GM23248 (cell line): Measurements from ENCODE around the gene THSD4. TPM values are rescaled to one million over a fixed set of nuclear protein-coding genes. Genes with fewer than 3 reads are reported as not detected.

Source experiments
- DNase-seq: peaks from one replicate; pipeline ENCODE4 v3.0.0-alpha.2; 2015
- H2AFZ ChIP-seq: fragments of 200-600 bp; sonication (generic); 2 replicates; pipeline ENCODE4 v1.6.1; 2016; ENCODE audit warnings: antibody characterized with exemption
- H3F3A ChIP-seq: fragments of 200-600 bp; sonication (generic); 2 replicates; pipeline ENCODE4 v1.6.1; 2016; ENCODE audit warnings: mild to moderate bottlenecking, antibody characterized with exemption, mixed run types; ENCODE audit not compliant: insufficient read depth
- H3K27ac ChIP-seq: fragments of 200-600 bp; sonication (generic); 2 replicates; pipeline ENCODE4 v1.5.1; 2016; ENCODE audit warnings: mild to moderate bottlenecking
- H3K27me3 ChIP-seq: fragments of 200-600 bp; sonication (generic); replicated peaks from 2 replicates; pipeline ENCODE4 v1.6.1; 2016; ENCODE audit warnings: mild to moderate bottlenecking; ENCODE audit not compliant: insufficient read depth
- H3K36me3 ChIP-seq: fragments of 200-600 bp; sonication (generic); 2 replicates; pipeline ENCODE4 v1.6.1; 2016; ENCODE audit warnings: low read depth, mild to moderate bottlenecking
- H3K4me1 ChIP-seq: fragments of 200-600 bp; sonication (generic); 2 replicates; pipeline ENCODE4 v1.6.1; 2016; ENCODE audit warnings: mild to moderate bottlenecking; ENCODE audit not compliant: insufficient read depth
- H3K4me2 ChIP-seq: fragments of 200-600 bp; sonication (generic); one replicate; pipeline ENCODE4 v1.6.1; 2016; ENCODE audit warnings: mild to moderate bottlenecking; ENCODE audit not compliant: unreplicated experiment
- H3K4me3 ChIP-seq: fragments of 200-600 bp; sonication (generic); 2 replicates; pipeline ENCODE4 v1.5.1; 2016; ENCODE audit warnings: mild to moderate bottlenecking
- H3K79me2 ChIP-seq: fragments of 200-600 bp; sonication (generic); 2 replicates; pipeline ENCODE4 v1.6.1; 2016; ENCODE audit warnings: mild to moderate bottlenecking; ENCODE audit not compliant: insufficient read depth
- H3K9ac ChIP-seq: fragments of 200-600 bp; sonication (generic); 2 replicates; pipeline ENCODE4 v1.6.1; 2016; ENCODE audit warnings: mild to moderate bottlenecking
- H3K9me2 ChIP-seq: fragments of 200-600 bp; sonication (generic); 2 replicates; pipeline ENCODE4 v1.6.1; 2016; ENCODE audit warnings: mixed run types, mild to moderate bottlenecking, moderate library complexity; ENCODE audit not compliant: insufficient read depth
- H3K9me3 ChIP-seq: fragments of 200-600 bp; sonication (generic); one replicate; pipeline ENCODE4 v1.6.1; 2017; ENCODE audit warnings: low read depth
- H4K20me1 ChIP-seq: fragments of 200-600 bp; sonication (generic); 2 replicates; pipeline ENCODE4 v1.6.0; 2016; ENCODE audit not compliant: insufficient read depth
- EZH2 ChIP-seq: fragments of 200-600 bp; sonication (generic); IDR thresholded peaks from 2 replicates; pipeline ENCODE4 v1.6.1; 2018; ENCODE audit warnings: antibody characterized with exemption, mild to moderate bottlenecking; ENCODE audit not compliant: insufficient read depth, poor library complexity, severe bottlenecking
- EZH2phosphoT487 ChIP-seq: fragments of 200-600 bp; sonication (generic); IDR thresholded peaks from 2 replicates; pipeline ENCODE4 v1.6.1; 2018; ENCODE audit warnings: antibody characterized with exemption, moderate library complexity, mild to moderate bottlenecking, low read depth; ENCODE audit not compliant: insufficient read depth
- WGBS, 2 experiments: methylation state at CpG; one replicate each; pipeline ENCODE4 v1.1.6; 2015 to 2017; ENCODE audit warnings: low lambda C conversion rate in 2 of 2, low coverage in 1 of 2; ENCODE audit errors: missing lambda C conversion rate in 2 of 2; 5-methylcytosine and 5-hydroxymethylcytosine counted together
- in situ Hi-C: fragments of 300-500 bp; cut with MboI; formaldehyde crosslinking; loops from 2 replicates; pipeline ENCODE4 v1.15.0; 2020
- polyA plus RNA-seq: library from polyadenylated mRNA; unstranded; fragments of >200 nt; fragmentation: Nextera tagmentation; extraction: Ambion mirVana; gene quantifications from 2 replicates; pipeline ENCODE4 v1.2.1, GENCODE V29; 2016
- total RNA-seq: library from RNA; depleted of rRNA; stranded (reverse); fragments of >200 nt; shearing (Covaris generic); gene quantifications from 2 replicates; pipeline ENCODE4 v1.2.3, GENCODE V29; 2014

Gene THSD4
- total and polyA plus RNA-seq, 2 experiments from 2014 or later, result 14.2 to 58.9 TPM

DNA sequence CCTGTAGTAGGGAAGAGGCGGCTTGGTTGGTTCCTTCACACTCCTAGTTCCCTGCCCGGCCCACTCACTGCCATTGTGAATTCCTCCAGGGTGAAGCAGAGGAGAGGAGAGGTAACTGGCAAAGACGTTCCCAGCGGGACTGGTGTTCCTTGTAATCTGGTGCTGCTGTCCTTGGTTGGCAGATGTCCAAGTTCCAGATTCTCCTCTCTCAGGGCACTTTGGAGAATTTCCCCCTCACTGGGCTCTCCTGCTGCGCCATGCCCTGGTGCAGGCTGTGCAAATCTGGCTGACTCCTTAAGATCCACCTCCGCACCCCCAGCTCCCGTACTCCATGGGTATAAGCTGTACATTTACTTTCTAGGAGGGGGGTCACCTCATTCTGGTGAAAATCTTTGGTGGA lies 37.3 kb downstream of the THSD4 start:
- DNase-seq, result no peak
- H3K9ac ChIP-seq, result no peak overlapping the region
- no peaks in the 10 kb centered on the region for H4K20me1 ChIP-seq
- H3K27me3 ChIP-seq, result no peaks in the 10 kb centered on the region
- H3K9me3 ChIP-seq, result no peaks in the 10 kb centered on the region
- H3K4me3 ChIP-seq, result no peak overlapping the region
- in situ Hi-C loops, result no loop called here
- H2AFZ ChIP-seq, result no peak overlapping the region
- H3K9me2 ChIP-seq, result no peaks in the 10 kb centered on the region
- no peak overlapping the region for H3K4me2 ChIP-seq
- H3K4me1 ChIP-seq, result peaks cover 39% of the 10 kb centered on the region
- H3K36me3 ChIP-seq, result peaks cover 3% of the 10 kb centered on the region; the same call in 1 of the 2 replicates
- H3F3A ChIP-seq, result peaks cover 19% of the 10 kb centered on the region
- no peak overlapping the region for H3K27ac ChIP-seq
- WGBS, 2 experiments, result 97 to 98% methylated on average over 7 of the region's 7 CpGs
- no peak for TF ChIP-seq EZH2
- TF ChIP-seq EZH2phosphoT487, result no peak
- peaks cover 17% of the 10 kb centered on the region; the same call in 1 of the 2 replicates for H3K79me2 ChIP-seq

- no peak overlapping the region for H3K27ac ChIP-seq
- no peaks in the 10 kb centered on the region for H3K9me3 ChIP-seq
- DNase-seq, result peak; percentile 48
- peak overlapping the region; percentile 4 for H3K4me2 ChIP-seq
- in situ Hi-C loops, result no loop called here
- no peak overlapping the region for H3K4me3 ChIP-seq
- peaks cover 10% of the 10 kb centered on the region; the same call in 1 of the 2 replicates for H3K79me2 ChIP-seq
- TF ChIP-seq EZH2 (no peak), EZH2phosphoT487 (no peak)
- peaks cover 39% of the 10 kb centered on the region for H3K4me1 ChIP-seq
- peaks cover 19% of the 10 kb centered on the region for H3F3A ChIP-seq
- 33 to 37% methylated on average over 8 of the region's 8 CpGs for WGBS, 2 experiments
- no peak overlapping the region for H3K9ac ChIP-seq
- H4K20me1 ChIP-seq, result no peaks in the 10 kb centered on the region
- no peaks in the 10 kb centered on the region for H3K27me3 ChIP-seq
- H3K9me2 ChIP-seq, result no peaks in the 10 kb centered on the region
- no peak overlapping the region for H2AFZ ChIP-seq
- H3K36me3 ChIP-seq, result no peaks in the 10 kb centered on the region
Measured at GRCh38 chr15:71153823-71154524, 38.7 kb downstream of the THSD4 start.

GRCh38 chr15:71154607-71155200 lies 39.4 kb downstream of the THSD4 start:
- in situ Hi-C loops, result no loop called here
- Histone ChIP-seq H3K9me3 (no peaks in the 10 kb centered on the region), H4K20me1 (no peaks in the 10 kb centered on the region), H3F3A (peaks cover 19% of the 10 kb centered on the region), H3K27ac (no peak overlapping the region), H3K9me2 (no peaks in the 10 kb centered on the region), H3K4me2 (no peak overlapping the region), H3K79me2 (peaks cover 10% of the 10 kb centered on the region), H3K4me3 (no peak overlapping the region), H3K9ac (no peak overlapping the region), H3K4me1 (peaks cover 36% of the 10 kb centered on the region), H3K36me3 (no peaks in the 10 kb centered on the region), H3K27me3 (no peaks in the 10 kb centered on the region), H2AFZ (no peak overlapping the region)
- DNase-seq, result peak; percentile 16
- TF ChIP-seq EZH2, result no peak
- TF ChIP-seq EZH2phosphoT487, result no peak
- 87 to 89% methylated on average over 4 of the region's 4 CpGs for WGBS, 2 experiments

DNA sequence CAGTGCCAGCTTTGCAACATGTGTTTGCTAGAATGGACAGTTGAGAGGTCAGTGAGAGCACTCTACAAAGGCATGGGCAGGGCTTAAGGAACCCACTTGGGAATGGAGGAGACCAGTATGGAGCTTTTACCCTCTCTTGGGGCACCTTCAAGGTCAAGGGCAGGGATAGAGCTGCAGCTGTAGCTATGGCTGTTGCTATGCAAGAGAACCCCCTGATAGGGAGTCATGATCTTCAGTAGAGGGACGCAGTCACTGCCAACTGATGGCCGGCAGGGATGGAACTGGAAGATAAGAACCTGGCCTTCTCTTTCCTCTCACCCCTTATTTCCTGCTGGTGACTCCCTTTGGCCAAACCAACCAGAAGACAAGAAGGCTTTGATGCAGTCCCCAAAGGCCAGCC lies 40.3 kb downstream of the THSD4 start:
- Histone ChIP-seq H3K27me3 (no peaks in the 10 kb centered on the region), H3K79me2 (peaks cover 16% of the 10 kb centered on the region), H4K20me1 (no peaks in the 10 kb centered on the region), H3K27ac (no peak overlapping the region), H3K9me2 (no peaks in the 10 kb centered on the region), H3F3A (peaks cover 14% of the 10 kb centered on the region), H2AFZ (no peak overlapping the region), H3K4me3 (no peak overlapping the region), H3K9me3 (no peaks in the 10 kb centered on the region), H3K4me1 (peaks cover 28% of the 10 kb centered on the region), H3K9ac (no peak overlapping the region), H3K4me2 (no peak overlapping the region), H3K36me3 (no peaks in the 10 kb centered on the region)
- WGBS, 2 experiments, result 81 to 96% methylated on average over 2 of the region's 2 CpGs
- DNase-seq, result no peak
- in situ Hi-C loops, result no loop called here
- no peak for TF ChIP-seq EZH2
- no peak for TF ChIP-seq EZH2phosphoT487
